Measurements from ENCODE around the gene ZBTB42. TPM values are rescaled to one million over a fixed set of nuclear protein-coding genes. Genes with fewer than 3 reads are reported as not detected.

Gene ZBTB42
- total RNA-seq, 1 donor from 2014 or later, result 6.0 TPM

- H3K36me3 Mint-ChIP-seq (ENCODE audit: unreplicated experiment), result peaks cover 7% of the 10 kb centered on the region
- H3K9me3 Mint-ChIP-seq (ENCODE audit: unreplicated experiment), result peaks cover 23% of the 10 kb centered on the region
- H3K27ac Mint-ChIP-seq (ENCODE audit: unreplicated experiment), result no peak overlapping the region
- H3K4me1 Mint-ChIP-seq (ENCODE audit: low read depth, unreplicated experiment), result peaks cover 10% of the 10 kb centered on the region
- peaks cover 16% of the 10 kb centered on the region for H3K27me3 Mint-ChIP-seq (ENCODE audit: unreplicated experiment)
- no peak overlapping the region for H3K4me3 Mint-ChIP-seq (ENCODE audit: unreplicated experiment)
- no peak for DNase-seq
- TF ChIP-seq CTCF (IDR thresholded peaks at IDR 0.05; ENCODE audit: partially characterized antibody, unreplicated experiment), result no peak
These were observed 28.8 kb upstream of the ZBTB42 start for GRCh38 chr14:104771918-104772706.

GRCh38 chr14:104772707-104773504, 28.0 kb upstream of the ZBTB42 start:
- TF ChIP-seq CTCF (IDR thresholded peaks at IDR 0.05; ENCODE audit: partially characterized antibody, unreplicated experiment), result no peak
- Mint-ChIP-seq H3K9me3 (ENCODE audit: unreplicated experiment) (peaks cover 23% of the 10 kb centered on the region), H3K27ac (ENCODE audit: unreplicated experiment) (no peak overlapping the region), H3K4me1 (ENCODE audit: low read depth, unreplicated experiment) (peaks cover 10% of the 10 kb centered on the region), H3K27me3 (ENCODE audit: unreplicated experiment) (peaks cover 18% of the 10 kb centered on the region), H3K4me3 (ENCODE audit: unreplicated experiment) (no peak overlapping the region), H3K36me3 (ENCODE audit: unreplicated experiment) (peaks cover 7% of the 10 kb centered on the region)
- DNase-seq, result no peak

- Mint-ChIP-seq H3K4me3 (ENCODE audit: unreplicated experiment) (no peak overlapping the region), H3K9me3 (ENCODE audit: unreplicated experiment) (peaks cover 17% of the 10 kb centered on the region), H3K4me1 (ENCODE audit: low read depth, unreplicated experiment) (peaks cover 11% of the 10 kb centered on the region), H3K27me3 (ENCODE audit: unreplicated experiment) (peaks cover 15% of the 10 kb centered on the region), H3K36me3 (ENCODE audit: unreplicated experiment) (peaks cover 7% of the 10 kb centered on the region), H3K27ac (ENCODE audit: unreplicated experiment) (no peak overlapping the region)
- no peak for TF ChIP-seq CTCF (IDR thresholded peaks at IDR 0.05; ENCODE audit: partially characterized antibody, unreplicated experiment)
- no peak for DNase-seq
These were observed 27.1 kb upstream of the ZBTB42 start for GRCh38 chr14:104773505-104774452.

DNA sequence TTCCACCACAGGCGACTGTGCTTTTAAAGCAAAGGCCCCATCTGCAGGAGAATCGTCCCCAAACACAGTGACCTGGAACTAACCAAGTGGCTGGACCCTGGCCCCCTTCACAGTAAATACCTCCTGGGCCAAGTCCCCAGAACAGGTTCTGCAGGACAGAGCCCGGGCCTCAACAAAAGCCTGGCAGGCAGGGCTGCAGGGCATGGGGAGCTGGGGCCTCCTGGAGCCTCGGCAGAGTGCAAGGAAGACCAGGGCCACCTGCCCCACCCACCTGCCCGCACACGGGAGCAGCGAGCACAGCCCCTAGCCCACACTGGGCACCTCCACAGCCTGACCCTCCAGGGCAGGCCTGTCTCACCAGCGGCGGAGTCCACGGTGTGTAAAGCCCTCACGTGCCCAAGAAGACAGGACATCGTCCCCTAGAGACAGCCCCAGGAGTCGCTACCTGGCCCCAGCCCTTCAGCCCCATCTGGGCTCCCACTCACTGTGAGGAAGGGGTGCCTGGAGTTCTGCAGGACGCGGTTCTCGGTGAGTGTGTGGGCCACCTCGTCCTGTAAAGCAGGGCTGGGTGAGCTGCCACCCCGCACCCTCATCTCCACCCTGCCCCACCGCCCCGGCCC, 26.3 kb upstream of the ZBTB42 start:
- no peak overlapping the region for H3K27ac Mint-ChIP-seq (ENCODE audit: unreplicated experiment)
- H3K4me1 Mint-ChIP-seq (ENCODE audit: low read depth, unreplicated experiment), result peaks cover 9% of the 10 kb centered on the region
- H3K4me3 Mint-ChIP-seq (ENCODE audit: unreplicated experiment), result no peak overlapping the region
- H3K36me3 Mint-ChIP-seq (ENCODE audit: unreplicated experiment), result peaks cover 7% of the 10 kb centered on the region
- DNase-seq, result no peak
- H3K9me3 Mint-ChIP-seq (ENCODE audit: unreplicated experiment), result peaks cover 15% of the 10 kb centered on the region
- H3K27me3 Mint-ChIP-seq (ENCODE audit: unreplicated experiment), result peaks cover 12% of the 10 kb centered on the region
- TF ChIP-seq CTCF (IDR thresholded peaks at IDR 0.05; ENCODE audit: partially characterized antibody, unreplicated experiment), result no peak

Measured in glutamatergic neuron (in vitro differentiated cells).